T-helper 2 cell (primary cell): ENCODE results near the gene RTF2.

Experiments
- DNase-seq, 5 experiments: peaks; one replicate each; pipeline versions ENCODE4 v3.0.0 to v3.0.0-alpha.2; 2012 to 2022
- total RNA-seq, 2 donors: gene quantifications; one replicate each; lab custom pipeline; 2026; lab: John Stamatoyannopoulos, UW

Gene RTF2, protein sequence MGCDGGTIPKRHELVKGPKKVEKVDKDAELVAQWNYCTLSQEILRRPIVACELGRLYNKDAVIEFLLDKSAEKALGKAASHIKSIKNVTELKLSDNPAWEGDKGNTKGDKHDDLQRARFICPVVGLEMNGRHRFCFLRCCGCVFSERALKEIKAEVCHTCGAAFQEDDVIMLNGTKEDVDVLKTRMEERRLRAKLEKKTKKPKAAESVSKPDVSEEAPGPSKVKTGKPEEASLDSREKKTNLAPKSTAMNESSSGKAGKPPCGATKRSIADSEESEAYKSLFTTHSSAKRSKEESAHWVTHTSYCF
- 41.8 to 51.2 reads per million in 2 donors for total RNA-seq

DNA sequence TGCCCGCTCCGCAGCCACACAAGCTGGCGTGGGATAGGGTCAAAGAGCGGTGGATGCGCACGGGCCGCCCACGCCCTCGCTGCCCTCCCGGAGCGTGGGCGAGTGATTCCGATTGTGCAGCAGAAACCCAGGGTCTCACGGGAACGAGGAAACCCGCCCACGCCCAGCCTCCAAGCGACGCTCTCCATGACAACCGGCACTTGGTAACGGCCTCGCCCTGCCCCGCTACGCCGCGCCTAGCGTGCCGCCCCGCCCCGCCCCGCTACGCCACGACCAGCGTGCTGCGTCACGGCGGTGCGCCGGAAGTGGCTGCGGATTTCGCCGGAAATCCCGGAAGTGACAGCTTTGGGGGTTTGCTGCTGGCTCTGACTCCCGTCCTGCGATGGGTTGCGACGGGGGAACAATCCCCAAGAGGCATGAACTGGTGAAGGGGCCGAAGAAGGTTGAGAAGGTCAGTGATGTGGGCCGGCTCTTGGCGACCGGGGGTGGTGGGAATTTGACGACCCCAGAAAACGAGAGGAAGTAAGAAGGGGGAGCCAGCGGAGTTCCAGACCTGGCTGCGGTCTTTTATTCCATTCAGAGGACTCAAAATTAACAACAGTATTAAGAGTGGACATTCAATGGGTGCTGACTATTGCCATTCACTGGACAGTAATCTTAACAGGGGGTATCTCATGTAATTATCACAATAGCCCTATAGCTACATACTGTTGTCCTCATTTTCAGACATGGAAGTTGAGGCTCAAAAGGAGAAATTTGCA, at the start of gene RTF2:
RTF2 (plus strand) TSS at position 312 of the 761 bp plus-strand sequence; CDS start at position 383, 71 bp downstream.
- peak; percentile 91 to 97 (median 94) for DNase-seq

DNA sequence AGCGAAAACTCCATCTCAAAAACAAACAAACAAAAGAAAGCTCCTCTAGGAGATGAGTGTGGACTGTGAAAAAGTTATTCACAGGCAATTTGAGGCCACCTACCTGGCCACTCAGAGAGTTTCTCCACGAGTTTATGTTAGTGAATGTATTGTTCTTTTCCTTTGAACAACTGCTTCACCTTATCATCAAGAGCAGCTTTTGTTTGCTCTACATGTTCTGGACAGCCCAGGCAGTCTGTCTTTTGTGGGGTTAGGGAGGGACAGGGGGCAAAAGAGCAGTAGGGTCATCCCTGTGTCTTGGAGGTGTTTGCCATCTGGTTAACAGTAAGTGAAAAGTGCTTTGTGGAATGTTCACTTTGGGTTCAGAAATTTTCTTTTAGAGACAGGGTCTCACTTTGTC, 48.4 kb upstream of the RTF2 start:
- DNase-seq = no peak

GRCh38 chr20:56420940-56421688, 47.3 kb upstream of the RTF2 start:
- DNase-seq = no peak

DNA sequence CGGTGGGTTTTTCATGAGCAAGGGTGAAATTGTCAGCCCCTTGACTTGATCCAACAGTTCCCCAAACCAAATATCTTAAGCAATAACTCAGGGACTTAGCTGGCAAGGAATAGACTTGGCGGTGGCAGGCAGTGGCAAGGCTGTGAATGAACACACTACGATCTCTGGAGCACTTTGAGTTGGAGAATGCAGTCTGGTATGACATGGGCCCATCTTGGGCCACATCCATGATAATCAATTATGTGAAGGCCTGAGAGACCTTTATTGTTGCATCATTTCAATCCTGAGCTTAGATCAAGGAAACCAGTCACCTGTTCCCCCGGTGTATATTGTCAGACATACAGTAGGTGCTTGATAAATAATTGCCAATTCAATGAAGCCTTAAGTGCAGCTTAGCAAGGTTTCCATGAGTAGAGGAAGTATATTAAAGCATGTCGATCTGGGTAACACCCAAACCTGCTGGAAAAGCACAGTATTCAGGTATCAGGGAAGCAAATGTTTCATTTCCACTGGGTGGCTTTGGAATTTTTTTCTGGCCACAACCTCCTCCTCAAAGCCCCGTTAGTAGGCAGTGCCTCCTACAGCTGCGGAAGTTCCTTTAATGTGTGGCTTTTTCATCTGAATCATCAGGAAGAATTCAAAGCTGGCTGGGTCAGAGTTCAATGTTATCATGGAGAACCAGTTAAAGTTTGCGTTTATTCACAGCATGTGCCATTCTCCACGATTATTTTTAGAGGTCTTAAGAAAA, 46.2 kb upstream of the RTF2 start:
- no peak for DNase-seq

DNA sequence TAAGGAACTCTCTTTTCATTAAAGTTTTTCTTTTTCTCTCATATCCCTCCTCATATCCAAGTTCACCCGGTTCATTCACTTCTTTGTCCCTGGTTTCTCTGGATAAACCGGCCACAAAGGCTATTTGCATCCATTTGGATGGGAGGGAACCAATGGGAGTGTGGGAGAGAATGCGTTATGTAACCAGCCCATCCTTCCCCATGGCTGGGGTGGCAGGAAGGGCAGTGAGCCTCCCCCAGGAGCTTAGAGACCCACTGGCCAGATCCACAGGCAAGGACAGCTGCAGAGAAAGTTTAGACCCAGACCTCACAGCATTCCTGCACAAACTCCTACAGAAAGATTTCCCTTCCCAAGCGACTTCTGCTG, 45.6 kb upstream of the RTF2 start:
- no peak for DNase-seq

- DNase-seq = no peak
These were observed 45.2 kb upstream of the RTF2 start for GRCh38 chr20:56423211-56423610.

DNA sequence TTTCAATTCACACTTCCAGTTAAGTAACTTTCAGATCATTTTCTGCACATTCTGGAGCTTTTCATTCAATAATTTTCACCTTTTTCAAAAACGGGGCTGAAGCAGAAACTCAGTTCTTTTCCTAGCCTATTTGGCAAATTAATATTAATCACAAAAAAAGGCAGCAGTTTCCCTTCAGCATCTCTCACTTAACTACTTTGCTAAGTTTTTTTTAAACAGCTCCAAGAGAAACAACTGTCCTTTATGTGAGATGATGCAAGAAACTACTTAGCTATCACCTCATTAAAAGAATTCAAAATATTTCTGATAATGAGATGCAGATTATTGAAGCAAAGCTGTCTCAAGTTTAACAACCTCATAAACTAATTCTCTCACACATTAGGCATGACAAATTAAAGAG, 44.5 kb upstream of the RTF2 start:
- no peak for DNase-seq

DNA sequence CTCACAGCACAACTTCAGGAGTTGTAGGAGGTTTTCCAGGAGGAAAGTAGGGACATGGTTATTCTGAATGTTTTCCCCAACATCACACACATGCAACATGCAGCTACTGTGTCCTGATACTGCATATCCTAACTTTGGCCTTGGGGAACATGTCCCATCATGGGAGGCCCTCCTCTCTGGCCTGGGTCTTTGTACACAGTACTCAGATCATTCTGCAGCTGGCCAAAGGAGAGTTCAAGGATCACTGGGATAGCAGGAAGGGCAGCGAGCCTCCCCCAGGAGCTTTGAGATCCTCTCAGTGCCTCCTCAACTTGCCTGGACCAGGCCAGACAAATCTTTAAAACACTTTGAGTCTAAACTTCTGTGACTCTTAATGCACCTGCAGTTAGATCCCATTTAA, 43.5 kb upstream of the RTF2 start:
- DNase-seq = no peak

- no peak for DNase-seq
These were observed 42.4 kb upstream of the RTF2 start for GRCh38 chr20:56426026-56426425.

GRCh38 chr20:56426926-56427325, 41.5 kb upstream of the RTF2 start:
- DNase-seq = no peak

- no peak for DNase-seq
These were observed 40.6 kb upstream of the RTF2 start for GRCh38 chr20:56427797-56428196.

DNA sequence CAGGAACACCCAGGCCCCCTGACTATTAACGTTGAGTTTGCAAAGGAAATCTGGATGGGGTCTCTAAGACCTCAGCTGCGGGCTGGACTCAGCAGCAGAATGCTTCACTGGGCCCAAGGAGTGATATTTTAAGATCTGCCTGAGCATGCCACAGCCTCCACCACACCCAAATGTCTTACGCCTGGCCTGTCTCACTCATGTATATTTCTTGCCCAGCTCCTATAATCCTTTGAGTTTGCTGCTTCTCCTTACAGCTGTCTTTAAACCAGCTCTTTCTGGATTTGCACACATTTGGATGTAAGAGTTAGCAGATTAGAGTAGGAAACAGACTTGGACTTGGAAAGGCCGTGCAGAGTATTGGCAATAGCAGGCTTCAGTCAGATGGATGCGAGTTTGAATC, 40.0 kb upstream of the RTF2 start:
- DNase-seq = no peak

- no peak for DNase-seq
These were observed 39.5 kb upstream of the RTF2 start for GRCh38 chr20:56428881-56429280.

- DNase-seq = peak in 1 of 5 experiments; percentile 40
These were observed 38.9 kb upstream of the RTF2 start for GRCh38 chr20:56429502-56429901.

- DNase-seq = no peak
These were observed 38.5 kb upstream of the RTF2 start for GRCh38 chr20:56429941-56430340.

DNA sequence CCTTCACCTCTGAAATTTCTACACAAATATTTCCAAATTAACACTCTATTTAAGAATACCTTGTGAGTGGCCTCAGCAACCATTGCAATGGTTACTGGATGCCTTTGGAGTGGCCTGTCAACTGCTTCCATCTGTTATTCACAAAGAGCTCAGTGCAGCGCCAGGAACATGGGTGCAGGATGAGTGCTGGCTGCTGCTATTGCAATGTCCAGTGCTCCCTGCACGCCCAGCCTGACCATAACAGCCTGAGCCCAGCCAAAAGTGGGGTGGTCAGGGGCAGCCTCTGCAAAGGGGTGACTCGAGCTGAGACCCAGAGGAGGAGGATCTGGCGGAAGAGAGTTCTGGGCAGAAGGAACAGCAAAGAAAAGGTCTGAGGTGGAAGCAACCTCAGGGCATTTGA, 38.0 kb upstream of the RTF2 start:
- no peak for DNase-seq

DNA sequence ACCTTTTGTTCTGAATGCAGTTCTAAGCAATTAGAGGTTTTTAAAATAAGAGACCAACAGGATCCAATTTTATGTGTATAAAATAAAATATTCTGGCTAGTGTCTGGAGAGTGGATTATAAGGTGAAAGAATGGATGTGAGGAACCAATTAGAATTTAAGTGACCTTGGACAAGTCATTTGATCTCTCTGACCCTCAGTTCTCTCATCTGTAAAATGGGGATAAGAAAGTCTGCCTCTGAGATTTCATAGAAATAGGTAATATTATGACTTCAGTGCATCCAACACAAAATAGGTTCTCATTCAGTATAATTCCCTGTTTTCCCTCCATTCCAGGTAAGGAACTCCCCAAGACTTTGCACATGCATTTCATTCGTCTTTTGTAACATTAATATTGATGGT, 37.5 kb upstream of the RTF2 start:
- no peak for DNase-seq

- DNase-seq = no peak
These were observed 37.0 kb upstream of the RTF2 start for GRCh38 chr20:56431471-56431870.

DNA sequence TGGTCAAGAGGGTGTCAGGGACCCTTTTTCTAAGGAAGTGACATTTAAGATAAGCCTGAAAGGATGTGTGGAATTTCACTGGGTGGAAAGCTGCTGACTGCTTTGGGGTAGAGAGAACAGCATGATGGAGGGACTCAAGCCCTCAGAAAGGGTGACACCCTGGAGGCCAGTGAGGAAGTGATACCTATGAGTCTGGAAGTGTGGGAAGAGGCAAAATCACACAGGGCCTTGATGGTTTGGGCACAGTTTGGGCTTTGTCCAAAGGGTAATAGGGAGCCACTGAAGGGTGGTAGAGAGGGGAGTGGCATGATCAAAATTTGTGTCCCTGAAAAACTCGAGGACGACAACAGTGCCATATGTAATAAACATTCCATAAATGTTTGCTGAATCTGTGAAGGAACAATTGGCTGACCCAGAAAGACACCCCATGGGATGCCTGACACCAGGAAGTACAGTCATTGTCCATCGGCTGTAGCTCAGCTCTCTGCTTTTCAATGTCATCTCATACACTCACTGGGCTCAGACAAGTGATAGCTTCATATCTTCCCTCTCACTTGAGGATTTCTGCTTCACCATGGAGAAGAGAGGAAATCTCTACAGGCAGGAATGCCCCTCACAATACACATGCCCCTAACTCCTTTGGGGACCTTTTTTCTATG, 35.1 kb upstream of the RTF2 start:
- DNase-seq = no peak

- DNase-seq = peak in 1 of 5 experiments; percentile 43
These were observed 34.6 kb upstream of the RTF2 start for GRCh38 chr20:56433880-56434255.

DNA sequence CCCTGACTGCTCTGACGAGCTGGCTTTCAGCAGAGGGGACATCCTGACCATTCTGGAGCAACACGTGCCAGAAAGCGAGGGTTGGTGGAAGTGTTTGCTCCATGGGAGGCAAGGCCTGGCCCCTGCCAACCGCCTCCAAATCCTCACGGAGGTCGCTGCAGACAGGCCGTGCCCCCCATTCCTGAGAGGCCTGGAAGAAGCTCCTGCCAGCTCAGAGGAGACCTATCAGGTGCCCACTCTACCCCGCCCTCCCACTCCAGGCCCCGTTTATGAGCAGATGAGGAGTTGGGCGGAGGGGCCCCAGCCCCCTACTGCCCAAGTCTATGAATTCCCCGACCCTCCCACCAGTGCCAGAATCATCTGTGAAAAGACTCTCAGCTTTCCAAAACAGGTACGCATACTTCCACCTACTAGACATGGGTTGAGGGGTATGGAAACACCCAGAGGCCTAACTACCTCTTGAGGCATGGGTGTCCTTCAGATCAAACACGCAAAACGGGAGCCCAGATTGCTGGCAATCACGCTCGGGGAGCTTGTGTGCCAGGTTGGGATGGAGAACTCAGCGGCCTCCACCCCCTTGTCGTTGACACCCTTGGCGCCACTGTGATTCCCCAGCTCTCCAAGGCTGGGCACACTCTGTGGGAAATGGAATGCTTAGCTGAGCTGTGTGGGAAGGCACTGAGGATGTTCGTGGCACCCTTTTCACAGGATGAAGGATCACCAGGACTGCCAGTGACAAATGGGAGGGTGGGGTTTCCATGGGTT, 31.0 kb upstream of the RTF2 start:
- DNase-seq = no peak

GRCh38 chr20:56438284-56438683, 30.1 kb upstream of the RTF2 start:
- DNase-seq = no peak
